Testis (tissue), 2 donors: ENCODE results near the gene CMTM2.

Source experiments
- POLR2A ChIP-seq: fragments of 450-650 bp; IDR thresholded peaks from one replicate; pipeline ENCODE4 v1.6.1; 2017; ENCODE audit warnings: antibody characterized with exemption, mild to moderate bottlenecking, moderate library complexity
- TF ChIP-seq, protein P1 (sequence below), 3 experiments: fragments of 450-650 bp in 2 of 3; fragments of 200-600 bp in 1 of 3; sonication (generic) in 1 of 3; IDR thresholded peaks; one replicate each; pipeline ENCODE4 v1.5.1; 2016 to 2019; ENCODE audit warnings: antibody characterized with exemption in 3 of 3, mild to moderate bottlenecking in 2 of 3, moderate library complexity in 1 of 3

DNA sequence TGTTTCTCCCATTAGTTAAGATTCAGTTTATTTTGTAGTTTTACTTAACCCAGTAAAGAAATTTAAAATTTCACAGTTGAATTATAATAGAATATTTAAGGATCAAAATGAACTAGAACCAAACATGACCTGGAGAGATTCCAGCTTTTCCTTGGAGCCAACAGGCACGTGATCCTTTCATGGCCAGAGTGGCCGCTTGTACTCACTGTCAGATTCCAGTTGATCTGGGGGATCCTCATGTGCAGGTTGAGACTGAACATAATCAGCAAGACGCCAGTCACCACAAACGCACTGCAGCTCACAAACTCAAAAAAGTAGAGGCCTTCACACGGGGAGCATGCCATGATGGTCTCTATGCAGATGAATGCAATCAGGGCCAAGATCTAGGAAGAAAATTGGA lies 56.9 kb downstream of the CMTM2 start:
- TF ChIP-seq, protein P1, sequence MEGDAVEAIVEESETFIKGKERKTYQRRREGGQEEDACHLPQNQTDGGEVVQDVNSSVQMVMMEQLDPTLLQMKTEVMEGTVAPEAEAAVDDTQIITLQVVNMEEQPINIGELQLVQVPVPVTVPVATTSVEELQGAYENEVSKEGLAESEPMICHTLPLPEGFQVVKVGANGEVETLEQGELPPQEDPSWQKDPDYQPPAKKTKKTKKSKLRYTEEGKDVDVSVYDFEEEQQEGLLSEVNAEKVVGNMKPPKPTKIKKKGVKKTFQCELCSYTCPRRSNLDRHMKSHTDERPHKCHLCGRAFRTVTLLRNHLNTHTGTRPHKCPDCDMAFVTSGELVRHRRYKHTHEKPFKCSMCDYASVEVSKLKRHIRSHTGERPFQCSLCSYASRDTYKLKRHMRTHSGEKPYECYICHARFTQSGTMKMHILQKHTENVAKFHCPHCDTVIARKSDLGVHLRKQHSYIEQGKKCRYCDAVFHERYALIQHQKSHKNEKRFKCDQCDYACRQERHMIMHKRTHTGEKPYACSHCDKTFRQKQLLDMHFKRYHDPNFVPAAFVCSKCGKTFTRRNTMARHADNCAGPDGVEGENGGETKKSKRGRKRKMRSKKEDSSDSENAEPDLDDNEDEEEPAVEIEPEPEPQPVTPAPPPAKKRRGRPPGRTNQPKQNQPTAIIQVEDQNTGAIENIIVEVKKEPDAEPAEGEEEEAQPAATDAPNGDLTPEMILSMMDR (IDR thresholded peaks at IDR 0.05), result no peak
- no peak for TF ChIP-seq POLR2A
